ENCODE measurements around the gene ADGRF3. TPM values are rescaled to one million over a fixed set of nuclear protein-coding genes. Genes with fewer than 3 reads are reported as not detected.

ADGRF3 gene
- total RNA-seq, 1 donor from 2014 or later = 0.04 TPM

GRCh38 chr2:26290001-26290400 is 56.6 kb downstream of the ADGRF3 start:
- H3K27me3 Mint-ChIP-seq (ENCODE audit: insufficient read depth, low read depth) = peaks cover 2% of the 10 kb centered on the region
- no peak for DNase-seq (ENCODE audit: low spot score)
- Histone ChIP-seq H3K9me3 (ENCODE audit: low read depth) (no peaks in the 10 kb centered on the region), H3K4me2 (no peak overlapping the region), H4K20me1 (ENCODE audit: low read depth) (no peaks in the 10 kb centered on the region), H3K27ac (no peak overlapping the region), H3K27me3 (no peaks in the 10 kb centered on the region), H3F3A (ENCODE audit: low read depth) (no peaks in the 10 kb centered on the region), H3K4me3 (no peak overlapping the region), H3K79me2 (ENCODE audit: low read depth) (no peaks in the 10 kb centered on the region), H2AFZ (replicated peaks) (no peak overlapping the region), H3K36me3 (no peaks in the 10 kb centered on the region), H3K9ac (no peak overlapping the region), H3K4me1 (no peaks in the 10 kb centered on the region)
- no peak overlapping the region for H3K4me3 Mint-ChIP-seq
- peaks cover 11% of the 10 kb centered on the region for H3K36me3 Mint-ChIP-seq
- no peak overlapping the region for H3K27ac Mint-ChIP-seq
- no peaks in the 10 kb centered on the region for H3K9me3 Mint-ChIP-seq
- TF ChIP-seq EZH2 (IDR thresholded peaks at IDR 0.05) (no peak), EZH2phosphoT487 (IDR thresholded peaks at IDR 0.05) (no peak), CTCF (IDR thresholded peaks at IDR 0.05) (no peak)
- peaks cover 6% of the 10 kb centered on the region for H3K4me1 Mint-ChIP-seq

- H3K79me2 ChIP-seq (ENCODE audit: low read depth) = no peaks in the 10 kb centered on the region
- no peak overlapping the region for H3K4me3 Mint-ChIP-seq
- H3K9me3 Mint-ChIP-seq = no peaks in the 10 kb centered on the region
- no peak overlapping the region for H3K9ac ChIP-seq
- no peak overlapping the region for H3K4me3 ChIP-seq
- no peak for DNase-seq (ENCODE audit: low spot score)
- peaks cover 3% of the 10 kb centered on the region for H3K27me3 Mint-ChIP-seq (ENCODE audit: insufficient read depth, low read depth)
- peaks cover 3% of the 10 kb centered on the region for H3K36me3 ChIP-seq
- no peaks in the 10 kb centered on the region for H3K4me1 ChIP-seq
- H2AFZ ChIP-seq (replicated peaks) = no peak overlapping the region
- H3F3A ChIP-seq (ENCODE audit: low read depth) = no peaks in the 10 kb centered on the region
- TF ChIP-seq CTCF (IDR thresholded peaks at IDR 0.05) = no peak
- TF ChIP-seq EZH2phosphoT487 (IDR thresholded peaks at IDR 0.05) = no peak
- no peak for TF ChIP-seq EZH2 (IDR thresholded peaks at IDR 0.05)
- no peaks in the 10 kb centered on the region for H3K4me1 Mint-ChIP-seq
- no peak overlapping the region for H3K4me2 ChIP-seq
- H3K36me3 Mint-ChIP-seq = peaks cover 31% of the 10 kb centered on the region
- H3K9me3 ChIP-seq (ENCODE audit: low read depth) = no peaks in the 10 kb centered on the region
- H4K20me1 ChIP-seq (ENCODE audit: low read depth) = no peaks in the 10 kb centered on the region
- no peak overlapping the region for H3K27ac ChIP-seq
- no peaks in the 10 kb centered on the region for H3K27me3 ChIP-seq
- no peak overlapping the region for H3K27ac Mint-ChIP-seq
These were observed 60.7 kb downstream of the ADGRF3 start for GRCh38 chr2:26285931-26286330.

- Histone ChIP-seq H3K27ac (no peak overlapping the region), H3K4me1 (no peaks in the 10 kb centered on the region), H3K79me2 (ENCODE audit: low read depth) (no peaks in the 10 kb centered on the region), H4K20me1 (ENCODE audit: low read depth) (no peaks in the 10 kb centered on the region), H3K9ac (no peak overlapping the region), H3K4me2 (no peak overlapping the region), H3K4me3 (no peak overlapping the region), H3K36me3 (peaks cover 3% of the 10 kb centered on the region), H3K9me3 (ENCODE audit: low read depth) (no peaks in the 10 kb centered on the region), H2AFZ (replicated peaks) (no peak overlapping the region), H3F3A (ENCODE audit: low read depth) (no peaks in the 10 kb centered on the region), H3K27me3 (no peaks in the 10 kb centered on the region)
- Mint-ChIP-seq H3K36me3 (peaks cover 31% of the 10 kb centered on the region), H3K27me3 (ENCODE audit: insufficient read depth, low read depth) (peaks cover 5% of the 10 kb centered on the region), H3K27ac (no peak overlapping the region), H3K4me3 (no peak overlapping the region), H3K9me3 (no peaks in the 10 kb centered on the region), H3K4me1 (no peaks in the 10 kb centered on the region)
- no peak for TF ChIP-seq EZH2phosphoT487 (IDR thresholded peaks at IDR 0.05)
- TF ChIP-seq CTCF (IDR thresholded peaks at IDR 0.05) = no peak
- TF ChIP-seq EZH2 (IDR thresholded peaks at IDR 0.05) = no peak
- no peak for DNase-seq (ENCODE audit: low spot score)
These were observed 62.5 kb downstream of the ADGRF3 start for GRCh38 chr2:26284132-26284531.
